Kidney capillary endothelial cell (primary cell): ENCODE data around the gene MLLT3.
"Not testable (repeated sequence)": the region's sequence is repeated elsewhere in the genome, so short reads cannot be mapped to it uniquely, and the experiment has no call there.

Experiments used
- DNase-seq: peaks from one replicate; pipeline ENCODE4 v3.0.0-alpha.2; 2018; ENCODE audit warnings: low spot score

Gene MLLT3

DNA sequence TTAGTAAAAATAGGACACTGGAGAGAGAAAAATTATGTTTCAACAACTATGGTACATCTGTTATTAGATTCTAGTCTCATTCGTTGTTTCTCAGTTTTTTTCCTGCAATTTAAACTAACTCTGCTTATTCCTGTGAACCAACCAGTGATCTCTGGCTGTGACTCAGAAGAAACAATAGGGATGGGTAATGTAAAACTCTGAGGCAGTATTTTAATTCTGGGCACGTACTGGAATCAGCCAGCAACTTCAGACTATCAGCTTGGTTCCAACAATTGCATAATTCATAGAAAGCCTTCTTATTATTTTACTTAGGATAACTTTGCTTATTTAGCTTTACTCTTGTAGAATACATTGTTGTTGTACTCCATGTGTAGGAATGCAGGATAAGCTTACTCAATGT lies 28.8 kb downstream of the MLLT3 start:
- peak; percentile 50 for DNase-seq

DNA sequence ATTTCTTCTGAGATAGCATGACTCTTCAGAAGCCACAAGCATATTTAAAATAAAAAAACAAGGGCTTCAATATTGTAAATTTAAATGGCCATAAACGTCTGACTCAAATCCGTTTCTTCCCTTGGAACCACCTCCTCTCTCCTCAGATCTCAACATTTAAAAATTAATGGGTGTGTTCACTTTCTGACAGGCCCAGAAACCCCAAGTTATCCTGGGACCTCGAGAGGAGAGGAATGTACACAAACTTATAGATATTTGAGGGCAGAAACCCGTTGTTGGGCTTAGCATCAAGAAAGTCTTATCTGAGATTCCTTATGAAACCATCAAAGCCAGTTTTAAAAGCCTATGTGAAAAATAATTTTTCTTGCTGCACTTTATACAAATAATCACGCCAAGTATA lies 29.2 kb downstream of the MLLT3 start:
- no peak for DNase-seq

DNA sequence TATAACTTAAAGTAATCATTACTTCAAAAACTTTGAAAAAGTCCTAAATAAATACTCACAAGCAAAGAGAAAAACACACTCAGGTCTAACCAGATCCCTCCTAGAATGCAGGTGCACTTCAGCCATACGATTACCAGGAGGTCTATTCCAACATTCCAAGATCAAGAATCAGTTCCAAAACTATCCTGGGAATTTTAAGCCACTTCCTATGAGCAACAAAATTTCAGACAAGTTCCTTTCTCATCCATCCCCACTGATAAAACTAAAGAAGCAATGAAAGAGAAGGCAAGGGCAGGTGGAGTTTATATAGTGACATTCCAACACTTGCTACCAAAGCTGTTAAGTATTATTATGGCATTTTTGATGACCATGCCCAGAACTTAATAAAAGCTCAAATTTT lies 29.6 kb downstream of the MLLT3 start:
- peak; percentile 19 for DNase-seq

DNA sequence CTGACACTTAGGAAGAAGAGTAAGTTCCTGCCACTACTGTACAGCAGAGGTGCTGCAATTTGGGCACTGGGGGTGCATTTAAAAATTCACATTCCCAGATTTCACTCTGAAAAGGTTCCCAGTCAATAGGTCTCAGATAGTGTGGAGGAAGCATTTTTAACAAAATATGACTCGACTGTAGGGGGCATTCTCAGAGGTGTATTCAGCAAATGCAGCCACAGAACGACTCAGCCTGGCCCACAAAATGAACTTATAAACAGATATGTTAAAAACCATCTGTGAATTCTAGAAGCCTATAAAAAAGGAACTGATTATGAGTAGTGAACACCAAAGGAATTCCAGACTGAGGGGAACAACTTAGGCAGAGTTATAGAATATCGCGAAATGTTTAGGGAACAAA lies 31.1 kb downstream of the MLLT3 start:
- no peak for DNase-seq

DNA sequence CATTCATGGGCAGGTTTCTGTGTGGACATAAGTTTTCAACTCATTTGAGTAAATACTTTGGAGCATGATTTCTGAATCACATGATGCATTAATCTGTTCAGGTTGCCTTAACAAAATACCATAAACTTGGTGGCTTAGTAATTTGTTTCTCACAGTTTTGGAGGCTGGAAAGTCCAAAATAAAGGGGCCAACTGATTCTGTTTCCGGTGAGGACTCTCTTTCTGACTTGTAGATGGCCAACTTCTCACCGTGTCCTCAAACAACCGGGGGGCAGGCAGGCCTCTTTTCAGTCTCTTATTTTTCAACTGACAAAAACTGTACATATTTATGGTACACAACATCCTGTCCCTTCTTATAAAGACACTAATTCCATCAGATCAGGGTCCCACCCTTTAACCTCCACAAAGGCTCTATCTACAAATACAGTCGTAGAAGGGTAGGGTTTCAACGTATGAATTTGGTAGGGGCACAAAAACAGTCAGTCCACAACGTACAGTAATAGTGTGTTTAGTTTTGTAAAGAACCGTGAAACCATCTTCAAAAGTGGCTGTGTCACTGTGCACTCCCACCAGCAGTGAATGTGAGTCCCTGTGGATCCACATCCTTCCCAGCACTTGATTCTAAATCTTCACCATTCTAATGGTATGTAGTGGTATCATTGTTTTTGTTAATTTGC lies 37.2 kb downstream of the MLLT3 start:
- no peak for DNase-seq

DNA sequence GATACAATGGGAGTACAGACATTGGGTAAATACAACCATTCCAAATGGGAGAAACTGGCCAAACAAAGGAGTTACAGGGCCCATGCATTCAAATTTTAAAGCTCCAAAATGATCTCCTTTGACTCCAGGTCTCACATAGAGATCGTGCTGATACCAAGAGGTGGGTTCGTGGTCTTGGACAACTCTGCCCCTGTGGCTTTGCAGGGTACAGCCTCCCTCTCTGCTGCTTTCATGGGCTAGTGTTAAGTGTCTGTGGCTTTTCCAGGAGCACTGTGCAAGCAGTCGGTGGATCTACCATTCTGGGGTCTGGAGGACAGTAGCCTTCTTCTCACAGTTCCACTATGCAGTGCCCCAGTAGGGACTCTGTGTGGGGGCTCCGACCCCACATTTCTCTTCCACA lies 39.2 kb downstream of the MLLT3 start:
- DNase-seq = not testable (repeated sequence)

DNA sequence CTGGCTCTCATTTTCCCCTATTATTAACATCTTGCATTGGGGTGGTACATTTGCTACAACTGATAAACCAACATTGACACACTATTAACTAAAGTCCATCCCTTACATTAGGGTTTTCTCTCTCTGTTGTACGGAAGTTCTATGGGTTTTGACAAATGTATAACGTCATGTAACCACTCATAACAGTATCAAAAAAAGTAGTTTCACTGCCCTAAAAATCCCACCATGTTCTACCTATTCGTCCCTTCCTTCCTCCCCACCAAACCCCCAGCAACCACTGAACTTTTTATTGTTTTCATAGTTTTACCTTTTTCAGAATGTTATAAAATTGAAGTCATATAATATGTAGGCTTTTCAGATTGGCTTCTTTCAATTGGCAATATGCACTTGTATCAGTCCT lies 40.1 kb downstream of the MLLT3 start:
- no peak for DNase-seq

DNA sequence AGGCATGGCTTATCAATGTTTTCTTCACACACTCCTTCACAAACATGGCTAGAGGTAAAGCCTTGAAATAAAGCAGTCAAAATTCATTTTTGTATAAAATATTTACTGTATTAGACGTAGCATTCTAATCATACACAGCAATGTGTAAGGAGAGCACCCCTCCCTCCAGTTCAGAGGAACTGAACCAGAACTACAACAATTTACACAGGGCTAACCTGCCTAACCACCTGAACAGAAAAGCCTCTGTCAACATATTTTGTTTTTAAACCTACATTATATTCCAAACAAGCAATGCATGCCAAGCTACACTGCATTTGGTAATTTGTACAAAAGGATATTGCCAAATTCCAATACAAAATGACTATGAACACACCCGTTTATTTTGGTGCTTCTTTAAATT lies 41.6 kb downstream of the MLLT3 start:
- DNase-seq = no peak

DNA sequence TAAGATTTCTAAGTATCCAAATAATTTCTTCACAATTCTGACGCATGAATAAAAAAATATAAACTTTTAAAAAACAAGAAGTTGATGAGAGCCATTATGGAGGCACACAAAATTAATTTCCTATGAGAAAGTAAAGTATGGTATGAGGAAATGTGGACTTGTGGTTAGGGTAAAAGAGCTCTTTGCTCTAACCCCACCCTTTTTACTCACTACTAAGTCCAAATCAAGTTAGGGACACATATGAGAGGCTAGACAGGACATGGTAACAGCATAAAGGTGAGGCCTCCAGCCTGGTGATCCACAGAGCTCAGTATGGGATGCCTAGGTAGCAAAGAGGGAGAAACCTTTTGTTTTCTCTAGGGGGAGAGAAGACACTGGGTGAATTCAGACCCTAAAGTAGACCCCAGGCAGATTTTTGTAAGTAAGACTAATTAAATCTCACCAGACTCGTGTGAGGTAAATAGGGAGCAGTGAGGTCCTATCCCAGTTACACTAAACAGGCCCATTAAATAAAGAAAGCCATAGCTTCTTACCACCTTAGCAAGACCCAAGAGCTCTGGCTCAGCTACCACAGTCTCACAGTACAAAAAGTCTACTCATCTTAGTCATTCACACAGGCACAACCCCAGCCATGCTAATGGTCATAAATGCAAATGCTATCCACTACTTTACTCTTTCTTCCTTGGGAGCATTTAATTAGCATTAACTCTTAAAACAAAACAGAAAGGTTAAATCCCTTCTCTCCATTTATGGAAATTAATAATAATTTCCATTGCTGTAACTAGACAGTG lies 42.6 kb downstream of the MLLT3 start:
- DNase-seq = no peak

DNA sequence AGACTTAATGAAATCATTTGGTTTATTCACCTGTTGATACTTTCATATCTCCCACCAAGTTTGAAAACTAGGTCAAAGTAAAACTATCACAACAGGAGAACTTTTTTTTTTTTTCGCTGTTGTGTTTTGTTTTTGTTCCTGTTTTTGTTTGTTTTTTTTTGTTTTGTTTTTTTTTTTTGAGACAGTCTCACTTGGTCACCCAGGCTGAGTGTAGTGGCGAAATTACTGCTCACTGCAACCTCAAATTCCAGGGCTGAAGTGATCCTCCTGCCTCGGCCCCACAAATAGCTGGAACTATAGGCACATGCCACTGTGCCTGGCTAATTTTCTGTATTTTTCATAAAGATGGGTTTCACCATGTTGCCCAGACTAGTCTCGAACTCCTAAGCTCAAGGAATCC lies 49.3 kb downstream of the MLLT3 start:
- no peak for DNase-seq

DNA sequence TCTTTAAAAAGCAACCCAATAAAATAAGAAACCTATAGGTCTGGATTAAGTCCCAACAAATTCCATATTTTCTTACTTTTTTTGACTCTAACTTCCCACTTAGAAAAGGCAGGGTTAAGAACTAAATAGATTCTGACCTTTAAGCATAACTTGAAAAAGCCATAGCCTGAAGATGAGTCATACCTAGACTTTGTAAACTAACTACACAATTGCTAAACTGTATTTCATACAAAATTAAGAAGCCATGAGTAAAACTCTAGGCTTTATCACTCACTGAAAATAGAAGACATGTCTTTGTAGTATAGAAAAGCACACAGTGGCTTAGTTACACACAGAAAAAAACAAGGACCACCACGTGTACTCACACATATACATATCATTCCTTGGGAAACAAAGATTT lies 51.5 kb downstream of the MLLT3 start:
- DNase-seq = no peak

DNA sequence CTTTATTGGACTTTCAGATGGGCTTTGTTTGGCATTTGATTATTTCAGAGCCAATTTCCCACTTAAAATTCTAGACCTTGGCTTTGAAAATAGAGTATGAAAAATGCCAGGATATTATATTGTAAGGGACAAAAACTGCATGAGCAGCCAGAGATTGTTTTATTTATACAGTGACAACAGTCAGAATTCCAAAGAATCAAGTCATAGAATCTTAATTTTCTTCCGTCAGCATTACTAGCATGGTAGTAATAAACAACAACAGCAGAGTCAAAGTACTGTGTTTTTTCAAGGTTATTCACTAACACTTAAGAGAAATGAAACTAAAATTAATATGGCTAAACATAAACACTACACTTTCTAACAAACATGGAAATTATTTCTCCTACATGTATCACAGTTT lies 52.2 kb downstream of the MLLT3 start:
- DNase-seq = no peak

DNA sequence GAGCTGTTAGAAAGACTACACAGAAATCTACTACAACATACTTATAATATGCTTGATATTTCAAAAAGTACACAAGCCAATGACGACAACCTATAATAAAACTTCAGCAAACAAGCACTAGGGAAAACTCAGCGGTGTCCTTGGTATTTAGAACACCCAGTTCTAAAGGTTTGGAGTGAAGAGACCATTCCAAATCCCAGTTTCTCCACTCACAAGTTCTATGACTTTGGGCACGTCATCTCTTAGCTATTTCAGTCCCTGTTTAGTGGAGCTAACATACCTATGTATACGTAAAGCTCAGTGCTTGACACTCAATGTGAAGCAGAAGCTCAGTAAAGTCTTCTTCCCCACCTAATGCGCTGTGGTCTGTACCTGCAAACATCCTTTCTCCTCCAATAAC lies 52.8 kb downstream of the MLLT3 start:
- no peak for DNase-seq

DNA sequence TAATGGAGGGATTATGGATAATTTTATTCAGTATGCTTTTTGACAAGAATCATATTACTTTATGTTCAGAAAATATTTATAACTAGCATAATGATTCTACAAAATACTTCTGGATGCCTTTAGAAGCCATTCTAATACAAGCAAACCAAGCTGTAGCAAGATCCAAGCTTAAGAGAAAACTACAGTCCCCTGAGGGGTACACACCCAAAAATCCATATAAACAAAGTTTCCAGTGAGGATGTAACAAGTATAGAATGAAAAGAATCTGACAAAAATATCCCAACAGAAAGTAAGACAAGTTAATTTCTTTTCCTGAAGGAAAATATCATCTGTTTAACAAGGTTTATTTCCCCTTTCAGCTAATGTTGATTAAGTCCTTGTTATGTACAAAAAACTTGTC lies 53.9 kb downstream of the MLLT3 start:
- DNase-seq = no peak

DNA sequence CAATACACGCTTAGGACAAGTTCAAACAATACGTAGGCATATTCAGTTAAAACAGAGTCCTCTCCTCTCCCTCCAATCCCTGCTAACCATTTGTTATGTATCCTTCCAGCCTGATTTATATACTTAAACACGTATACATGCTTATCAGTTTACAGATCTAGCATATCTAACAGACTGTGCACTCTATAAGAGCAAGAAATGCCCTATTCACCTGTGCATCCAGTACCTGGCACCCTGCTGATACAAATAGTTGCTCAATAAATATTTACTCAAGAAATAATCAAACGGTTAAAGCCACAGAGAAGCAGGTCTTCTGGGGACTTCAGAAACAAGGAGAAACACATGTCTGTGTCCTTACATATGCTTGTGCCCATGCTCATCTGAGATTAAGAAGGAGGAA lies 55.9 kb downstream of the MLLT3 start:
- DNase-seq = no peak

DNA sequence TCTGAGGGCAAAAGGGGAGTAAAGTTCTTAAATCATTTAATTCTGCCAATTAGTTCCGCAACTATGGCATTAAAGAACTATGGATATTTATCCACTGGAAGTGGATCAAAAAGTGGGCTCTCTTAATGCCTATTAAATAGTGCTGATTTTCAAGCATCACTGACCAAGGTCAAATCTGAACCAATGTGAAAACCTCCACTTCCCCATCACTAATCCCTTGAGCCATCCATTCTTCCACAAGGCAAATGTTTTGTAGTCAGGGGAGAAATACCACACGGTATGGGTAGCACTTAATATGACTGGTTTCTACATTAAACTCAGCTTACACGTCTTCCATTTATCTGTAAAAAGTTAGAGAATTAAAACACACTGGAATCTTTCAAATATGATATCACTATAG lies 57.6 kb downstream of the MLLT3 start:
- DNase-seq = no peak

DNA sequence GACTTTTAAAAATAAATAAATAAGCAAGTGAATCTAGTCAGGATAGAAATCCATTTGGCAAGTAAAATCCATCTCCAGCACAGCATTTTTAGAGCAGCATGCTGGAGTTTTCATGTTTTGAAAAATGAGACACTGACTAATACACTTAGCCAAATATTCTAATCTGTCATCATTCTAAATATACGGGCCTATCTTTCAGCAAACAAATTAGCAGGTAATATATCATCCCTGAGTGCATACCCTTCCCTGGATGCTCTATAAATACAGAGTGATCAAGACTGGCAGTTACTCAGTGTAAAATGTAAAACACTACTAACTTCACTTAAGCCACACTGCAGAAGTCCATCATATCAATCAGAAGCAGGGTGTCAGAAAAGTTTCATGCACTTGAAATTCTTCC lies 58.4 kb downstream of the MLLT3 start:
- no peak for DNase-seq

DNA sequence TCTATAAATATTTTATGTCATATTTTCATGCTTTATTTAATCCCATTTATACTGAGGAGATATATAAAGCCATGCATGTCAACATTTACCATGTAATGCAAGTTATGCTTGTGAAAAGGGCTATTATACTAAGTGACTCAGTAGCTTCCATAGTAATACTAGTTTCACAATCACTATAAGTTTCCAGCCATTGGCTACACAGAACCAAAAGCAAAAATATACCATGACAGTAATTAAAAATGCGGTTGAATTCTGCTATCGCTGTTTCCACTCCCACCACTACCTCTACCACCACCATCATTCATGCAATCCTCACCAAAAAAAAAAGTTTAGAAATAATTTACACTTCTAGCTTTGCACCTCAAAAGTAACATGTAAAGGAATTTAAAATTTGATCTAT lies 60.2 kb downstream of the MLLT3 start:
- no peak for DNase-seq

DNA sequence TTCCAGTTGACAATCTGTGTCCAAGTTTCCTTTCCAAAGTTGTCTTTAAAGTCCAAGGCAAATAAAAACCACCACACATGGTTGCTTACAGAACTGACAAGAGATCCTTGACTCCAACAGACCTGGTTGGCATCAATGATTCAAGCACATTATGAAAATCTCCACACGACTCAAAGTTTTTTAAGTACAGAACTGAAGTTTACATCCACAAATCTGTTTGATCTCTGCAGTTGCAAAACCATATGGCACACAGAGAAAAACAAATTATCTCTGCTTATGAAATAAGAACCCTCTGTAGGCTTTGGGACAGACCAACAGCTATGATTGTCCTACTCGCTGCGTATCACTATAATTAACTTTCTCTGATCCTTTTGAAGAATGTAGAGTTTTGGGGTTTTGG lies 60.8 kb downstream of the MLLT3 start:
- DNase-seq = no peak

DNA sequence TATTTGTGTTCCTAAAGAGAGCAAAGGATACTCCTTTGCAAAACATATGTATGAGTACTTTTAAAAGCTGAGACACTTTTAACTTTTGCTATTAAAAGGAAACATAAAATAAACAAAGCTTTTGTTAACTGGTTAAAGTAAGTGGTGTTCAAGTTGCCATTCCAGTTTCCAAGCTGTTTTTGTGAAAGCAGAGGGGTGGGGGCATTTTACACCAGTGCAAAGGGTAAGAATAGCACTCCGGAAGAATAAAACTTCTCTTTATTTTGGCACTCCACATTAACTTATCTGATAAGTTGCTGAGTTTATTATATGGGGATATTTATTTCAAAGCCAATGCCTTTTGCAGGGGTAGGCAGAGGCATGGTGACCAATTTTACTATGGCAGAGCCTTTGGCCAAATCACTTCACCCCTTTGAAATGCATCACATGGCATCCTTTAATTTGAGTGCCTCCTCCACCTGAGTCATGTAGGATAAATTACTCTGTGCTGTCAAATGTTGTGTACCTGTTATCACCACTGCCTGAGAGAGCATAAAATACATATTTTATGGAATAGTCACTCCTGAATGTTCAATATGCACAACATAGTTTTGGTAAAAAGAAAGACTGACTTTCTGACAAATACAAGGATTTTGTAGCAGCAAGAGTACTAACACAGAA lies 62.9 kb downstream of the MLLT3 start:
- no peak for DNase-seq

DNA sequence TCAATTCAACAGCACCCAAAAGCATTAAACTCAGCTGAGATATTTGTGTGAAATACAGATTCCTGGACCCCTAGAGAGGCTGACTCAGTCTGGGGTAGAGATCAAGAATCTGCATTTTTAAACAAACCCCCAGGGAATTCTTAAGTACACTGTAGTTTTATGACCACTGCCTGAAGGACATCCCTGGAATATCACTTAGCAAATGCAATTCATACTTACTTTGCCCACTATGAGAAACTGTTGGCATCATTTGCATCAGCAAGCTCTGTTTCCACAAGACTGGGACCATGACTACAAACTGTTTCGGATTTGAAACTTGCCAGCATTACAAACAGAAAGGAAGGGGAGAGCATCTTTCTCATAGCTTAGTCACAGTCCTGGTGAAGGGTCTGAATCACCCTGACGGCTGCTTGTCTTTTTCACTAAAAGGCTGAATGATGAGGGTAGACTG lies 63.7 kb downstream of the MLLT3 start:
- DNase-seq = peak; percentile 67

DNA sequence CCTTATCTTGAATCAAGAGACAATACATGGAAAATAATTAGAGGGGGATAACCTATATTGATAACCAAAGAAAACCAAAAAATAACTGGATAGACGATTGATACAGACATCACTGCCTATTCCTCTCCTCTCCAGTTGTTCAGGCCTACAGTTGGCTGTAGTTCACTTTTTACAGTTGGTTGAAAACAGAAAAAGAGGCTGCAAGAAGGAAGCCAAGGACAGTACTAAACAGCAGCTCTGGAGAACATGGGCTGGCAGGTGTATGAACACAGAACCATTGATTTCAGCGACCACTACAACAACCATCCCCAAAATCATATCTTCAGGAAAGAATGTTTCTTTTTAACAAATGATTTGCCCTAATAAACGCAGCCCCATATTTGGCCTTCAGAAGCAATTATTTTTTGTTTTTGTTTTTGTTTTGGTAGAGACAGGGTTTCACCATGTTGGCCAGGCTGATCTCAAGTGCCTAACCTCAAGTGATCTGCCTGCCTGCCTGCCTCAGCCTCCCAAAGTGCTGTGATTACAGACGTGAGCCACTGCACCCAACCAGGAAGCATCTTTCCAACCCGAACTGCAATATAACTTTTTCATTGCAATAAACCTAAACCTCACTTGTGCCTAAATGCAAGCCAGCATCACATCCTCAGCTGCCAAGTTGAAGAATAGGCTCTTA lies 64.3 kb downstream of the MLLT3 start:
- no peak for DNase-seq

DNA sequence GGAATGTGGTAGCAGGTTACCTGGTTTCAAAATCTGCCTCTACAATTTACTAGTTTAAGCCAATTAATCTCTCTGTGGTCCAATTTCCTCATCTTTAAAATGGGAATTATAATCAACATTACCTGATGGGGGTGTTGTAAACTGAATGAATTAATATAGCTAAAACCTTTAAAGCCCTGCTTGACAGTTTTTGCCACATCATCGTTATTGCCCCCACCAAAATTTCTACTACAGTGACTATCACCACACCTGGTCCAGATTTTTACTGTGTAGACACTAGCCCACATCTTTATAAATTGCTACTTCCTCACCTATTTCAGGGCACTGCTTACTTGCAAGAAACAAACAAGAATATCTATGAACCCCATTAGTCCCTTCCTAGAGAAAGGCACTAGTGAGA lies 65.0 kb downstream of the MLLT3 start:
- DNase-seq = no peak
